Retinal pigment epithelial cell (primary cell): ENCODE measurements around the gene NPC1.
"Not testable (repeated sequence)": the region's sequence is repeated elsewhere in the genome, so short reads cannot be mapped to it uniquely, and the experiment has no call there.

Source experiments
- DNase-seq: peaks from one replicate; pipeline ENCODE4 v3.0.0-alpha.2; 2010; ENCODE audit warnings: low read depth
- H3K4me3 ChIP-seq: 2 replicates; pipeline ENCODE4 v1.5.1; 2011; ENCODE audit warnings: mild to moderate bottlenecking, low read length, control low read depth, moderate library complexity
- CTCF ChIP-seq: conservative IDR thresholded peaks from 2 replicates; pipeline ENCODE4 v1.5.1; 2011; ENCODE audit warnings: low read depth, low read length, control low read depth, inconsistent platforms

NPC1 gene

GRCh38 chr18:23560186-23560585 is 26.1 kb downstream of the NPC1 start:
- TF ChIP-seq CTCF: no peak
- DNase-seq: no peak
- no peak overlapping the region for H3K4me3 ChIP-seq

GRCh38 chr18:23557511-23557910 is 28.8 kb downstream of the NPC1 start:
- not testable (repeated sequence) for DNase-seq, H3K4me3 ChIP-seq

GRCh38 chr18:23556145-23556780 is 30.0 kb downstream of the NPC1 start:
- TF ChIP-seq CTCF: no peak
- H3K4me3 ChIP-seq: no peak overlapping the region
- DNase-seq: no peak

GRCh38 chr18:23553887-23554286 is 32.4 kb downstream of the NPC1 start:
- no peak for DNase-seq
- no peak overlapping the region for H3K4me3 ChIP-seq
- no peak for TF ChIP-seq CTCF

- H3K4me3 ChIP-seq: no peak overlapping the region
- no peak for DNase-seq
- TF ChIP-seq CTCF: no peak
These were observed 33.8 kb downstream of the NPC1 start for GRCh38 chr18:23552505-23552904.

- H3K4me3 ChIP-seq: no peak overlapping the region
- DNase-seq: no peak
- no peak for TF ChIP-seq CTCF
These were observed 34.3 kb downstream of the NPC1 start for GRCh38 chr18:23551978-23552377.

GRCh38 chr18:23550898-23551297 is 35.4 kb downstream of the NPC1 start:
- no peak overlapping the region for H3K4me3 ChIP-seq
- DNase-seq: no peak
- TF ChIP-seq CTCF: no peak
